Measurements from ENCODE around the gene VSX2.

Gene VSX2

DNA sequence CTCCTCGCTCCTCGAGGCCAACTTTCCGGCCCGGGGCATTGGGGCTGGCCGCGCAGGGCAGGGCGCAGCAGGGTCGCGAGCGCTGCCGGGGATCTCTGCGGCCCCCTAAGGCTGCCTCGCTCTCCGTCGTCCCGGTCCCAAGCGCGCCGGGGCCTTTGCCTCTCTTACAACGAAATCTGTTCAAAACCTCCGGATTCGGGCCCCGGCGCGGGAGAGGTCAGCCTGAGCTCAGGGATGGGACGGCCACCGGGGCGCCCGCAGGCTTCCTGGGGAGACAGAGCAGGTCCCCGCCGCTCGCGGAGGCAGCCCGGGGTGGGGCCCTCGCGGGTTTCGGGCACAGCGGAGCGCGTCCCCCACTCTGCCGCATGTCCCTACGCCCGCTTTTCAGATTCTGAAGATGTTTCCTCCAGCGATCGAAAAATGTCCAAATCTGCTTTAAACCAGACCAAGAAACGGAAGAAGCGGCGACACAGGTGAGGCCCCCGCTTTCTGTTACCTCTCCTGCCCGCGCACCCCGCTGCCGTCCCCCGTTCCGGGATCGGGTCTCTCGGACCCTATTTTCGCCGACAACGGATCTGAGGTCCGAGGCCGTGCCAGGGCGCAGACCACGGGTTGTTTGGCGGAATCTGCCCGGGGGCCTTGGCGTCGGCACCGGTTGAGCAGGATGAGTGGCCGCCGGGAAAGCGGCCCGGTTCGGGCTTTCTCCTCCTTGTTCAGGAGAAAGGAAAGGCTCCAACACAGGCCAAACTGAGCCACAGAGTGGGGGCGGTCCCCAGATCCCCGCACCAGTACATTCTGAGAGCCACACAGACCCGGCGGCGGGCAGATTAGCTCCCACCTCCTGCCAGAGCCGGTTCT, 1.8 kb downstream of the VSX2 start:
- Mint-ChIP-seq H3K36me3 (ENCODE audit: low read depth) (peaks cover 2% of the 10 kb centered on the region), H3K27me3 (ENCODE audit: low read depth) (peaks cover 81% of the 10 kb centered on the region), H3K4me1 (ENCODE audit: low read depth) (peaks cover 10% of the 10 kb centered on the region), H3K9me3 (no peaks in the 10 kb centered on the region), H3K4me3 (peak overlapping the region; percentile 52), H3K27ac (no peak overlapping the region)
- DNase-seq (ENCODE audit: low spot score), result no peak

DNA sequence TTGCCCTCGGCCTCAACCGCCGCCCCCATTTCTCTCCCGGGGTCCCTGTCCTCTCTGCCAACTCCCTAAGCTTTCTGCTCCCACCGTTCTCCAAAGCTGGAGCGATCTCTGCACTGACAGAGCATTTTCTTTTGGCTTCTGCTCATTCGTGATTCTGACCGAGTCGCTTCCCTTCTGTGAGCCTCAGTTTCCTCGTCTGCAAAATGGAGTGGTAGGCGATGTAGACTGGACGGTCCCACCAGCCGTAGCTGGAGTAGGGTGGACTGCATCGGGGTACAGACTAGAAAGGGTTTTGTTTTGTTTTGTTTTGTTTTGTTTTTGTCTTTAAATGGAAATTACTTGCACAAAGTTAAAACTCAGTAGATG, 2.4 kb downstream of the VSX2 start:
- Mint-ChIP-seq H3K4me3 (peak overlapping the region; percentile 52), H3K27me3 (ENCODE audit: low read depth) (peaks cover 84% of the 10 kb centered on the region), H3K36me3 (ENCODE audit: low read depth) (peaks cover 2% of the 10 kb centered on the region), H3K27ac (no peak overlapping the region), H3K4me1 (ENCODE audit: low read depth) (peaks cover 10% of the 10 kb centered on the region), H3K9me3 (no peaks in the 10 kb centered on the region)
- no peak for DNase-seq (ENCODE audit: low spot score)

DNA sequence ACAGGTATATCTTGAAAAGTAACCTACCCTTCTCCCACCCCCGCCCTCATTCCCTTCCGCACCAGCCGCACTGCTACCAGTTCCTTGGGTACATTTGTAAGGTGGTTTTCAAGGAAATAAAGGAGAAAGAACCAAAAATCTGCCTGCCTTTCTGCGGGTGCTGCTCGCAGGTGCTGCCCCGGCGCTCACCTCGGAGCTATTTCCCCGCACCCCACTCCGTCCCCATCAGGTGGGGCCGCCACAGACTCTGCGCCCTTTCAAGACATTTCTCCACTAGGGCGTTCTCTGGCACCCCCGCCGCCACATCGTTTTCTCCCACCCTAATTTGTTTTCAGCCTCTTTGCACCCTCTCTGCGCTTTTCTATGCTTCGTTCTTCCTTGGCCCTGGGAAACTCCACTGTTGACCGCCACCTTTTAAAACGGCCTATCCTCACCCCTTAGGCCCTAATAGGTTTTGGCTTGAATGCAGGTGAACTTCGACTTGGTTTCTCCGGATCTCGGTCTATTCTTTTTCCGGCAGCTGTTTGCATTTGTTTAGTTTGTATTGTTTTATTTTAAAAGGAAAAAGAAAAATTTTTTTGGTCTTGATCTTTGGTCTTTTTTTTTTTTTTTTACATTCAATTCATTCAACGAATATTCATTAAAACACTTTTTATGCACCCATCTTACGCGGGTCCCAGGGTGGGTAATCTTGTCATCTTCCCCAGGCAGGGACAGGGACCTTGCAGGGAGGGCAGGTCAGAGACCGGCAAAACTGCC, 3.0 kb downstream of the VSX2 start:
- Mint-ChIP-seq H3K9me3 (no peaks in the 10 kb centered on the region), H3K36me3 (ENCODE audit: low read depth) (peaks cover 2% of the 10 kb centered on the region), H3K27me3 (ENCODE audit: low read depth) (peaks cover 88% of the 10 kb centered on the region), H3K27ac (no peak overlapping the region), H3K4me3 (peak overlapping the region; percentile 41), H3K4me1 (ENCODE audit: low read depth) (peaks cover 10% of the 10 kb centered on the region)
- DNase-seq (ENCODE audit: low spot score), result no peak

DNA sequence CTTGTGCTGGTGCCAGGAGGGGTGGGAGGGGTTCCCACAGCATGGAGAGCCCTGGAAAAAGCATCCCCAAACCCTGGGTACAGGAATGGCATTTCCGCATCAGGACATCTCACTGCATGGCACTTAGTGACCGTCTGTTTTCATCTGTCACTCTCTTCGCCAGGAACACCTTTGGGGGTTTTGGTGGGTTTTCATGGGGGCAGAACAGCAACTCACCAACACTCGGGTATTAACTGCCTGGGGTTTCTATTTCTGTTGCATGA, 3.5 kb downstream of the VSX2 start:
- no peak overlapping the region for H3K27ac Mint-ChIP-seq
- no peaks in the 10 kb centered on the region for H3K9me3 Mint-ChIP-seq
- DNase-seq (ENCODE audit: low spot score), result no peak
- peaks cover 87% of the 10 kb centered on the region for H3K27me3 Mint-ChIP-seq (ENCODE audit: low read depth)
- no peak overlapping the region for H3K4me3 Mint-ChIP-seq
- peaks cover 10% of the 10 kb centered on the region for H3K4me1 Mint-ChIP-seq (ENCODE audit: low read depth)
- H3K36me3 Mint-ChIP-seq (ENCODE audit: low read depth), result peaks cover 2% of the 10 kb centered on the region

DNA sequence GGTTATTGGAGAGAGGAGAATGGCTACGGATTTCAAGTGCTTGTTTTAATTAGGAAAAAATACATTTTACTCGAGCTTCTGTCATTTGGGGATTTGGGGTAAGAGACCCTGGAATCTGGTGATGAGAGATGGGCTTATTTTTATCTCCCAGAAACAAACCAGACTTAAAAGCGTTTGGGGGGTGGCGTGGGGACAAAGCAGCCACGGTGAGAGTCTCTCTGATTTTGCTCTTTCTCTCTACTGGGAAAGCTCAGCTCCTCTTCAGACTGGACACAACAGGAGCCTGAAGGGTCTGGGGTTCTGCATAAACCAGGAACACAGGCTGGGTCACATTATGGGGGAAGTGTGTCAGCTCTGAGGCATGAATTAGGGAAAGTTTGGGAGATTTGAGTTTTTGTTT, 3.8 kb downstream of the VSX2 start:
- H3K36me3 Mint-ChIP-seq (ENCODE audit: low read depth), result peaks cover 2% of the 10 kb centered on the region
- no peak overlapping the region for H3K27ac Mint-ChIP-seq

DNA sequence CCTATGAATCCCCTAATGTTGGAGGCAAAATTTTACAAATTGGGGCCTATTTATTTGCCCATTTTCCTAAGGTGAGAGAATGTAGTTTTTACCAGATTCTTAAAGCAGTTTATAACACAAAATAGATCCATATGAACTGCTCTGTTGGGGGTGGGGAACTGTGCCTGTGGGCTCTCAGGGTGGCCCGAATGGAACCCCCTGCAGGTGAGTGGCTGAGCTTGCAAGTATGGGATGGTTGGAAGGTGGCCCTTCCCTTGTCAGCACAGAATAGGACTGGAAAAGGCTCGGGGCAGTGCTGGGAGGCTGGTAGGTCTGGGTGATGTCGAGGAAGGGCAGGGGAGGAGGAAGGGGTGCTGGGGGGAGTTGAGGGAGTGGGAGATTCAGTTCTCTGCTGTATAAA, 4.9 kb downstream of the VSX2 start:
- H3K27me3 Mint-ChIP-seq (ENCODE audit: low read depth), result peaks cover 80% of the 10 kb centered on the region
- no peak for DNase-seq (ENCODE audit: low spot score)
- H3K9me3 Mint-ChIP-seq, result no peaks in the 10 kb centered on the region
- H3K36me3 Mint-ChIP-seq (ENCODE audit: low read depth), result peaks cover 2% of the 10 kb centered on the region
- H3K27ac Mint-ChIP-seq, result no peak overlapping the region
- no peak overlapping the region for H3K4me3 Mint-ChIP-seq
- H3K4me1 Mint-ChIP-seq (ENCODE audit: low read depth), result peaks cover 10% of the 10 kb centered on the region

More for the DNA sequence above, 3.8 kb downstream of the VSX2 start:
- no peak for DNase-seq (ENCODE audit: low spot score)
- H3K27me3 Mint-ChIP-seq (ENCODE audit: low read depth), result peaks cover 84% of the 10 kb centered on the region
- H3K4me3 Mint-ChIP-seq, result no peak overlapping the region
- no peaks in the 10 kb centered on the region for H3K9me3 Mint-ChIP-seq
- H3K4me1 Mint-ChIP-seq (ENCODE audit: low read depth), result peaks cover 10% of the 10 kb centered on the region

DNA sequence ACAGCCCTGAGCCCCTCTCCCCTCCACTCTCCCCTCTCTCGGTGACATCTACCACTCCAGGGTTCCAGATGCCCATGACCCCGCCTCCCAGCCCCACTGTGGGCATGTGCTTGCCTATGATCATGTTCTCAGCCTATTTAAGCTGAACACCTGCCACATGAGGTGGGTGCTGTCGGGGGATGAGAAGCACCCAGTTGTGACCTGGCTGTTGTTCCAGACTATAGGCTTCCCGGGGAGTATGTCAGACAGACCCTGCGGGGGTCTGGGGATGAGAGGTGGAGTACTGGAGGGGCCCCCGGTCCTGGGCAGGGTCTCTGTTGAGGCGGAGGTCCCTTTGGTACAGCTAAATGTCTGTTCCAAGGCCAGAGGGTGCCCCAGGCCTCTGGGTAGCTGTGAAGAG, 6.0 kb downstream of the VSX2 start:
- Mint-ChIP-seq H3K36me3 (ENCODE audit: low read depth) (peaks cover 2% of the 10 kb centered on the region), H3K27me3 (ENCODE audit: low read depth) (peaks cover 78% of the 10 kb centered on the region), H3K4me3 (no peak overlapping the region), H3K27ac (no peak overlapping the region), H3K4me1 (ENCODE audit: low read depth) (peaks cover 10% of the 10 kb centered on the region), H3K9me3 (no peaks in the 10 kb centered on the region)
- no peak for DNase-seq (ENCODE audit: low spot score)

DNA sequence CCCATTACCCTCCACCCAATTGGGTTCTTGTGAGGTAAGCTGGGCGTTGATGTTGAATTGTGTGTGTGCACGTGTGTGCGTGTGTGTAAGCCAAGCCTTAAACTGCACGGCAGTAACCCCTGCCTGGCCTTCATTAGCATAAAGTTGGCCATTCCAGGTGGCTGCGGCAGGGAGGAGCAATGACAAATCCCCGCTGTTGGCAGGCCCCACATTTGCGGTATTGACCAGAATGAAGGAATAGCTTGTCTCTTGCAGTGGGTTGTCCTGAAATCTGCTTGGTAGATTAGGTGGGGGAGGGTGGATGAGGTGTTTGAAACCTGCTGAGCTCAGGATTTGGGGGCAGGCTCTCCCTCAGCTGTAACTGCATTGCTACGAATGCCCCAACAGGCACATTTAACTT, 7.3 kb downstream of the VSX2 start:
- no peaks in the 10 kb centered on the region for H3K9me3 Mint-ChIP-seq
- peaks cover 11% of the 10 kb centered on the region for H3K4me1 Mint-ChIP-seq (ENCODE audit: low read depth)
- H3K36me3 Mint-ChIP-seq (ENCODE audit: low read depth), result peaks cover 2% of the 10 kb centered on the region
- H3K27me3 Mint-ChIP-seq (ENCODE audit: low read depth), result peaks cover 72% of the 10 kb centered on the region
- DNase-seq (ENCODE audit: low spot score), result no peak
- no peak overlapping the region for H3K27ac Mint-ChIP-seq
- no peak overlapping the region for H3K4me3 Mint-ChIP-seq

DNA sequence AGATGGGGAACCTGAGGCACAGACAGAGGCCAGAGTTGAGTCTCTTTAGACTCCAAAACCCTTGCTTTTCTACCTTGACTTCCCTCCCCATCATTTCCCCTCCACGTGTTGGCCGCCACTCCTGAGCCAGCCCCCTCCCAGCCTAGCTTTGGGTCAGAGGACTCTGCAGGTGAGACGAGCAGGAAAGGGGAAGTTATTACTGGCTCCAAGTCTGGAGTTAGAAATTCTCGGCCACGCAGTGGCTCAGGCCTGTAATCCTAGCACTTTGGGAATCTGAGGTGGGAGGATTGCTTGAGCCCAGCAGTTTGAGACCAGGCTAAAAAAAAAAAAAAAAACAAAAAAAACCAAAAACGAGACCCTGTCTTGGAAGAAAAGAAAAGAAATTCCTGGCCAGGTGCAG, 8.8 kb downstream of the VSX2 start:
- H3K27me3 Mint-ChIP-seq (ENCODE audit: low read depth), result peaks cover 62% of the 10 kb centered on the region
- no peak overlapping the region for H3K27ac Mint-ChIP-seq
- no peak for DNase-seq (ENCODE audit: low spot score)
- H3K36me3 Mint-ChIP-seq (ENCODE audit: low read depth), result no peaks in the 10 kb centered on the region
- no peak overlapping the region for H3K4me3 Mint-ChIP-seq
- H3K9me3 Mint-ChIP-seq, result no peaks in the 10 kb centered on the region
- H3K4me1 Mint-ChIP-seq (ENCODE audit: low read depth), result peaks cover 6% of the 10 kb centered on the region

DNA sequence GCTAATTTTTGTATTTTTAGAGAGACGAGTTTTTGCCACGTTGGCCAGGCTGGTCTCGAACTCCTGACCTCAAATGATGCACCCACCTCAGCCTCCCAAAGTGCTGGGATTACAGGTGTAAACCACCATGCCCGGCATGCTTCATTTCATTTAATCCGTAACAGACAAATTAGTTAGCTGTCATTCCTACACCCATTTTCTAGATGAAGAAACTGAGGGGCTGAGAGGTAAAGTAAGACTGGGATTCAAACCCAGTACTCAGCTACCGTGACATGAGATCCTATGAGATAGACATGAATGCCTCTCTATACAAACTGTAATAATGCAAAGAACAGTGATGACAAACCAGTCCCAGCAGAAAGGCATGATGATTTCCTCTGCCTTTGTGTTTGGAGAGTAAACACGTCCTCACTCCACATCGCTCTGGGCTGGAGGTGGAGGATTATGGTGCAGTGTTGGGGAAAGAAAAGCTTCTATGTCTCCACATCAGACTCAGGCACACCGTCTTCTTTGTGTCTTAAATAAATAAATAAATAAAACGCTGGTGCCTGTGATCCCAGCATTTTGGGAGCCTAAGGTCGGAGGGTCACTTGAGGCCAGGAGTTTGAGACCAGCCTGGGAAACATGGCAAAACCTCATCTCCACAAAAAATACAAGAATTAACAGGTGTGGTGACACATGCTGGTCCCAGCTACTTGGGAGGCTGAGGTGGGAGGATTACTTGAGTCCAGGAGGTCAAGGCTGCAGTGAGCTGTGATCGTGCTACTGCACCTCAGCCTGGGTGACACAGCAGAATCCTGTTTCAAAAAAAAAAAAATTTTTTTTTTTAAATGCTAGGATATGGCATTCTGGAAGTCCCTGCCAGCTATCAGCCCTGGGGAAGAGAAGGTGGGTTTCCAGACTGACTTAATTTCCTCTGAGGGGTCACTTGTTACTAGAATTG, 10.5 kb downstream of the VSX2 start:
- Mint-ChIP-seq H3K9me3 (no peaks in the 10 kb centered on the region), H3K4me1 (ENCODE audit: low read depth) (peaks cover 6% of the 10 kb centered on the region), H3K27me3 (ENCODE audit: low read depth) (peaks cover 53% of the 10 kb centered on the region), H3K27ac (no peak overlapping the region), H3K4me3 (no peak overlapping the region), H3K36me3 (ENCODE audit: low read depth) (no peaks in the 10 kb centered on the region)
- DNase-seq (ENCODE audit: low spot score), result no peak

DNA sequence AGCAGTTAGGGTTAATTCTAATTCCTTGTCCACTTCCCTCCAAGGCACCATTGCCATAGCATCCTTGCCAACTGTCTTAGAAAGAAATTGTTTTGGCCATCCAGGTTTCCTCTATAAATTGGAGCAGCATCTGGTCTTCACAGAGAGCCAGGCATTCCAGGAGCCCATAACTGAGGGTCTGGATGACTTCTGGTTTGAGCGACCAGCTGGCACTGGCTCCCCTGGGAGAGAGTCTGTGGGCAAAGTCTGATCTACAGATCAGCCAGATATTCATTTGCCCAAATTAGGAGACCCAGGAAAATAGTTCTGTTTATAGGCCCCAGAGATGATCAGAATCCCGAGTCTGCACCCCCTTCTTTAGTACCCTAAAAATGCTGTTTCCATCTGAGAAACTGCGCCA, 16.0 kb downstream of the VSX2 start:
- peaks cover 11% of the 10 kb centered on the region for H3K4me1 Mint-ChIP-seq (ENCODE audit: low read depth)
- DNase-seq (ENCODE audit: low spot score), result no peak
- no peaks in the 10 kb centered on the region for H3K9me3 Mint-ChIP-seq
- H3K36me3 Mint-ChIP-seq (ENCODE audit: low read depth), result no peaks in the 10 kb centered on the region
- H3K27ac Mint-ChIP-seq, result no peak overlapping the region
- no peak overlapping the region for H3K4me3 Mint-ChIP-seq
- peaks cover 46% of the 10 kb centered on the region for H3K27me3 Mint-ChIP-seq (ENCODE audit: low read depth)

DNA sequence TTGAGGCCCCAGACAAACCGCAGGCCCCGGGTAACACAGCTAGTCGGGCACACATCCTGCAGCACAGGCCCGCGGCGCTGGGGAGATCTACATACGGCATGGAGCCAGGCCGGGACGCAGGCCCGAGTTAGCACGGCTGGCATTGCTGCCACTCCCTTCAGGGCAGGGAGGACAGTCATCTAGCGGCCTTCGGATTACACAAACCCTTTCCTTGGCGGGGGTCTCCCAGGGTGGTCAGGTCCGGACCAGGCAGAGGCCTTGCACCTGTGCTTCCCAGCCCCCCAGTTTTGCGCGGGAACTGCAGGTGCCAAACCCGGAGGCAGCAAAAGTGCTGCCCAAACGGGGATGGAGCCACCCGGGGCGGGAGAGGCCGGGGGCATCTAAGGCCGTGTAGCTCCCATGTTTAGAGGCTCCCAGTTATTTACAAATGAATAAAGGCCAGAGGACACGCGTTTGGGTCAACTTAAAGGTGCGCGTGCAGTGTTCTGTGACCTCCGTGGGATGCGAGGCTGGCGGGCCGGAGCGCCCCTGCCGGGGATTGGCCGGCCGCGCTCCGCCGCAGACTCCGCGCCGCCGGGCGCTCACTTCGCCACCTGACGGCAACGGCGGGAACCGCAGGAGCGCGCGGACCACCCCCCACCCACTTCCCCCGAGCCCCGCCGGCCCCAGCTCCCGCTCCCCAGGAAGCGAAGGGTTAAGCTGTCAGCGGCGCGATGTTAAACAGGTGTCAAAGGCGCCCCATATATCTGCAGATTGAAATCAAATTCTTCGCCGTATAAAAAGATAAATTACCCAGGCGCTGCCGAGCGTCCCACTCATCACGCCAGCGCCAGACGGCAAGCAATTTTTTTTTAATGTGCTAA, 18.1 kb downstream of the VSX2 start:
- DNase-seq (ENCODE audit: low spot score), result peak; percentile 53
- H3K27me3 Mint-ChIP-seq (ENCODE audit: low read depth), result peaks cover 38% of the 10 kb centered on the region
- H3K27ac Mint-ChIP-seq, result peak overlapping the region; percentile 55
- H3K36me3 Mint-ChIP-seq (ENCODE audit: low read depth), result no peaks in the 10 kb centered on the region
- peak overlapping the region; percentile 84 for H3K4me3 Mint-ChIP-seq
- peaks cover 5% of the 10 kb centered on the region for H3K4me1 Mint-ChIP-seq (ENCODE audit: low read depth)
- no peaks in the 10 kb centered on the region for H3K9me3 Mint-ChIP-seq
